ENCODE results near the gene VIPR1.

- no peak for TF ChIP-seq POLR2A (IDR thresholded peaks at IDR 0.05)
- peak in 2 of 5 experiments; percentile 33 to 36 for TF ChIP-seq CTCF (IDR thresholded peaks at IDR 0.05)
- TF ChIP-seq POLR2AphosphoS5 (IDR thresholded peaks at IDR 0.05): no peak
- no peak for TF ChIP-seq EP300 (IDR thresholded peaks at IDR 0.05; ENCODE audit: low read depth)
These were observed 5.4 kb downstream of the VIPR1 start for GRCh38 chr3:42507761-42508335.
